NCI-H1930 (cell line): ENCODE data around the gene HEPHL1.

Experiments used
- DNase-seq, 2 experiments: peaks; one replicate each; lab custom pipeline; 2025; lab: John Stamatoyannopoulos, UW

The HEPHL1 gene

GRCh38 chr11:94129512-94130297 is 108.6 kb downstream of the HEPHL1 start:
- no peak for DNase-seq

GRCh38 chr11:94130298-94131046 is 109.3 kb downstream of the HEPHL1 start:
- DNase-seq: no peak

GRCh38 chr11:94131047-94131717 is 110.0 kb downstream of the HEPHL1 start:
- no peak for DNase-seq

GRCh38 chr11:94131718-94132115 is 110.6 kb downstream of the HEPHL1 start:
- DNase-seq: no peak

GRCh38 chr11:94132152-94132558 is 111.0 kb downstream of the HEPHL1 start:
- no peak for DNase-seq

- no peak for DNase-seq
Observed at GRCh38 chr11:94132823-94133408, 111.8 kb downstream of the HEPHL1 start.

- no peak for DNase-seq
Observed at GRCh38 chr11:94133752-94134151, 112.6 kb downstream of the HEPHL1 start.

- no peak for DNase-seq
Observed at GRCh38 chr11:94134651-94135512, 113.7 kb downstream of the HEPHL1 start.

- no peak for DNase-seq
Observed at GRCh38 chr11:94139416-94139815, 118.3 kb downstream of the HEPHL1 start.

GRCh38 chr11:94140154-94140655 is 119.1 kb downstream of the HEPHL1 start:
- no peak for DNase-seq

- DNase-seq: no peak
Observed at GRCh38 chr11:94141511-94142307, 120.6 kb downstream of the HEPHL1 start.

- DNase-seq: no peak
Observed at GRCh38 chr11:94142308-94143281, 121.4 kb downstream of the HEPHL1 start.

- DNase-seq: no peak
Observed at GRCh38 chr11:94144216-94144615, 123.1 kb downstream of the HEPHL1 start.

GRCh38 chr11:94144664-94145063 is 123.5 kb downstream of the HEPHL1 start:
- no peak for DNase-seq

GRCh38 chr11:94145431-94145830 is 124.3 kb downstream of the HEPHL1 start:
- no peak for DNase-seq

GRCh38 chr11:94145916-94146315 is 124.8 kb downstream of the HEPHL1 start:
- no peak for DNase-seq

GRCh38 chr11:94147433-94147845 is 126.3 kb downstream of the HEPHL1 start:
- DNase-seq: no peak

- no peak for DNase-seq
Observed at GRCh38 chr11:94148189-94148588, 127.0 kb downstream of the HEPHL1 start.

- DNase-seq: no peak
Observed at GRCh38 chr11:94149431-94150017, 128.4 kb downstream of the HEPHL1 start.
